Memory B cell (primary cell): ENCODE results near the gene PPARG.

ENCODE experiments used
- ATAC-seq: fragments of 150-1000 bp; cut with Tn5 transposase; 2 replicates; pipeline ENCODE4 v1.10.0; 2021; ENCODE audit warnings: low read depth, mild to moderate bottlenecking, moderate library complexity
- DNase-seq, 2 donors: peaks; one replicate each; pipeline ENCODE4 v3.0.0; 2022; ENCODE audit warnings: low spot score in 2 of 2
- H3K27ac Mint-ChIP-seq: one replicate; pipeline ENCODE4 v1.8.0; 2022; ENCODE audit warnings: mild to moderate bottlenecking, moderate library complexity, mixed read lengths
- H3K27me3 Mint-ChIP-seq: one replicate; pipeline ENCODE4 v1.8.0; 2022; ENCODE audit warnings: mixed read lengths
- H3K36me3 Mint-ChIP-seq: one replicate; pipeline ENCODE4 v1.8.0; 2022; ENCODE audit warnings: mild to moderate bottlenecking, mixed read lengths
- H3K4me1 Mint-ChIP-seq: one replicate; pipeline ENCODE4 v1.8.0; 2022; ENCODE audit warnings: mixed read lengths
- H3K4me3 Mint-ChIP-seq: one replicate; pipeline ENCODE4 v1.8.0; 2022; ENCODE audit warnings: mild to moderate bottlenecking, moderate library complexity, mixed read lengths
- H3K9me3 Mint-ChIP-seq: one replicate; pipeline ENCODE4 v1.8.0; 2022; ENCODE audit warnings: mixed read lengths

Gene PPARG

GRCh38 chr3:12328837-12329462 lies 40.1 kb downstream of the PPARG start:
- Mint-ChIP-seq H3K36me3 (no peaks in the 10 kb centered on the region), H3K4me1 (no peaks in the 10 kb centered on the region), H3K9me3 (no peaks in the 10 kb centered on the region), H3K27me3 (peaks cover 2% of the 10 kb centered on the region), H3K4me3 (no peak overlapping the region), H3K27ac (no peak overlapping the region)
- no peak for DNase-seq
- ATAC-seq, result no peak

GRCh38 chr3:12334786-12335185 lies 45.9 kb downstream of the PPARG start:
- Mint-ChIP-seq H3K4me1 (no peaks in the 10 kb centered on the region), H3K36me3 (no peaks in the 10 kb centered on the region), H3K27me3 (peaks cover 2% of the 10 kb centered on the region), H3K4me3 (no peak overlapping the region), H3K27ac (no peak overlapping the region), H3K9me3 (no peaks in the 10 kb centered on the region)
- ATAC-seq (no peak), DNase-seq (no peak)

- DNase-seq (no peak), ATAC-seq (no peak)
- no peak overlapping the region for H3K27ac Mint-ChIP-seq
- H3K4me3 Mint-ChIP-seq, result no peak overlapping the region
- no peaks in the 10 kb centered on the region for H3K4me1 Mint-ChIP-seq
- H3K36me3 Mint-ChIP-seq, result no peaks in the 10 kb centered on the region
- no peaks in the 10 kb centered on the region for H3K9me3 Mint-ChIP-seq
- H3K27me3 Mint-ChIP-seq, result peaks cover 2% of the 10 kb centered on the region
These were observed 46.6 kb downstream of the PPARG start for GRCh38 chr3:12335421-12335820.

- Mint-ChIP-seq H3K4me1 (no peaks in the 10 kb centered on the region), H3K9me3 (no peaks in the 10 kb centered on the region), H3K36me3 (no peaks in the 10 kb centered on the region), H3K27me3 (peaks cover 2% of the 10 kb centered on the region), H3K4me3 (no peak overlapping the region), H3K27ac (no peak overlapping the region)
- DNase-seq (no peak), ATAC-seq (no peak)
These were observed 47.2 kb downstream of the PPARG start for GRCh38 chr3:12336099-12336498.

GRCh38 chr3:12338595-12339546 lies 50.0 kb downstream of the PPARG start:
- no peaks in the 10 kb centered on the region for H3K36me3 Mint-ChIP-seq
- no peaks in the 10 kb centered on the region for H3K4me1 Mint-ChIP-seq
- no peak overlapping the region for H3K27ac Mint-ChIP-seq
- ATAC-seq, result no peak
- DNase-seq, result no peak
- H3K4me3 Mint-ChIP-seq, result no peak overlapping the region
- no peaks in the 10 kb centered on the region for H3K9me3 Mint-ChIP-seq
- peaks cover 4% of the 10 kb centered on the region for H3K27me3 Mint-ChIP-seq

GRCh38 chr3:12339701-12340480 lies 51.0 kb downstream of the PPARG start:
- no peak for ATAC-seq
- Mint-ChIP-seq H3K4me1 (no peaks in the 10 kb centered on the region), H3K27ac (no peak overlapping the region)

GRCh38 chr3:12340506-12340905 lies 51.6 kb downstream of the PPARG start:
- Mint-ChIP-seq H3K27ac (no peak overlapping the region), H3K4me1 (no peaks in the 10 kb centered on the region), H3K27me3 (peaks cover 4% of the 10 kb centered on the region), H3K36me3 (no peaks in the 10 kb centered on the region), H3K9me3 (no peaks in the 10 kb centered on the region), H3K4me3 (no peak overlapping the region)
- ATAC-seq (no peak), DNase-seq (no peak)

More at GRCh38 chr3:12339701-12340480, 51.0 kb downstream of the PPARG start:
- no peak overlapping the region for H3K4me3 Mint-ChIP-seq
- peaks cover 4% of the 10 kb centered on the region for H3K27me3 Mint-ChIP-seq
- no peaks in the 10 kb centered on the region for H3K9me3 Mint-ChIP-seq
- DNase-seq, result no peak
- no peaks in the 10 kb centered on the region for H3K36me3 Mint-ChIP-seq

GRCh38 chr3:12342151-12342550 lies 53.3 kb downstream of the PPARG start:
- Mint-ChIP-seq H3K4me3 (no peak overlapping the region), H3K9me3 (no peaks in the 10 kb centered on the region), H3K27me3 (peaks cover 4% of the 10 kb centered on the region), H3K4me1 (no peaks in the 10 kb centered on the region), H3K27ac (no peak overlapping the region), H3K36me3 (no peaks in the 10 kb centered on the region)
- ATAC-seq, result no peak
- no peak for DNase-seq

- H3K27ac Mint-ChIP-seq, result no peak overlapping the region
- peaks cover 7% of the 10 kb centered on the region for H3K27me3 Mint-ChIP-seq
- no peaks in the 10 kb centered on the region for H3K4me1 Mint-ChIP-seq
- no peak overlapping the region for H3K4me3 Mint-ChIP-seq
- no peaks in the 10 kb centered on the region for H3K36me3 Mint-ChIP-seq
- no peaks in the 10 kb centered on the region for H3K9me3 Mint-ChIP-seq
- DNase-seq, result no peak
- ATAC-seq, result no peak
These were observed 54.2 kb downstream of the PPARG start for GRCh38 chr3:12343047-12343501.

- Mint-ChIP-seq H3K36me3 (no peaks in the 10 kb centered on the region), H3K4me3 (no peak overlapping the region), H3K27me3 (peaks cover 5% of the 10 kb centered on the region), H3K27ac (no peak overlapping the region), H3K4me1 (no peaks in the 10 kb centered on the region), H3K9me3 (no peaks in the 10 kb centered on the region)
- ATAC-seq (no peak), DNase-seq (no peak)
These were observed 56.3 kb downstream of the PPARG start for GRCh38 chr3:12345141-12345561.

GRCh38 chr3:12345584-12346494 lies 57.0 kb downstream of the PPARG start:
- Mint-ChIP-seq H3K4me1 (no peaks in the 10 kb centered on the region), H3K9me3 (no peaks in the 10 kb centered on the region), H3K4me3 (no peak overlapping the region), H3K36me3 (no peaks in the 10 kb centered on the region), H3K27ac (no peak overlapping the region), H3K27me3 (peaks cover 5% of the 10 kb centered on the region)
- no peak for DNase-seq
- ATAC-seq, result no peak

- H3K4me1 Mint-ChIP-seq, result no peaks in the 10 kb centered on the region
These were observed 58.4 kb downstream of the PPARG start for GRCh38 chr3:12347301-12347700.

More at GRCh38 chr3:12347301-12347700, 58.4 kb downstream of the PPARG start:
- Mint-ChIP-seq H3K9me3 (no peaks in the 10 kb centered on the region), H3K4me3 (no peak overlapping the region), H3K27me3 (peaks cover 6% of the 10 kb centered on the region), H3K36me3 (no peaks in the 10 kb centered on the region), H3K27ac (no peak overlapping the region)
- no peak for ATAC-seq
- no peak for DNase-seq
